CD8-positive, alpha-beta memory T cell (primary cell): ENCODE results near the gene SERPINA9. TPM values are rescaled to one million over a fixed set of nuclear protein-coding genes. Genes with fewer than 3 reads are reported as not detected.

Experiments used
- CTCF ChIA-PET: fragments of 350-600 bp; sonication (Branson Sonifier 250); formaldehyde crosslinking; loops from one replicate; lab custom pipeline; 2021; ENCODE audit warnings: antibody characterized with exemption; lab: Charles Lee
- POLR2A ChIA-PET: fragments of 350-600 bp; sonication (Branson Sonifier 250); formaldehyde crosslinking; loops from one replicate; lab custom pipeline; 2021; ENCODE audit warnings: antibody characterized with exemption; lab: Charles Lee
- DNase-seq, 5 donors: peaks; one replicate each; pipeline versions ENCODE4 v3.0.0 to v3.0.0-alpha.2; 2020 to 2022; ENCODE audit warnings: mixed read lengths in 1 of 5
- H3K27ac ChIP-seq: one replicate; pipeline ENCODE4 v1.7.0; 2013; ENCODE audit warnings: low read depth, mild to moderate bottlenecking, low read length, moderate library complexity
- H3K27me3 ChIP-seq: 2 replicates; pipeline ENCODE4 v1.7.0; 2013; ENCODE audit warnings: low read length, mild to moderate bottlenecking; ENCODE audit not compliant: insufficient read depth, poor library complexity, severe bottlenecking
- H3K36me3 ChIP-seq: 2 replicates; pipeline ENCODE4 v1.7.0; 2013; ENCODE audit warnings: mild to moderate bottlenecking, low read length, moderate library complexity; ENCODE audit not compliant: insufficient read depth
- H3K4me1 ChIP-seq: 2 replicates; pipeline ENCODE4 v1.7.0; 2013; ENCODE audit warnings: mild to moderate bottlenecking, low read length, moderate library complexity; ENCODE audit not compliant: insufficient read depth
- H3K4me3 ChIP-seq: 2 replicates; pipeline ENCODE4 v1.7.0; 2013; ENCODE audit warnings: mild to moderate bottlenecking, low read length
- H3K9me3 ChIP-seq: 2 replicates; pipeline ENCODE4 v1.7.0; 2013; ENCODE audit warnings: mild to moderate bottlenecking, low read length
- H3K27ac Mint-ChIP-seq, 8 donors: one replicate each; pipeline ENCODE4 v1.8.0; 2020 to 2021; ENCODE audit warnings: mixed read lengths in 8 of 8, mild to moderate bottlenecking in 6 of 8, inconsistent platforms in 3 of 8, moderate library complexity in 3 of 8
- H3K27me3 Mint-ChIP-seq, 2 donors: one replicate each; pipeline ENCODE4 v1.8.0; 2020 to 2021; ENCODE audit warnings: mixed read lengths in 2 of 2, mild to moderate bottlenecking in 1 of 2, moderate library complexity in 1 of 2
- H3K36me3 Mint-ChIP-seq, 3 donors: one replicate each; pipeline ENCODE4 v1.8.0; 2020 to 2021; ENCODE audit warnings: mixed read lengths in 3 of 3, inconsistent platforms in 1 of 3, mild to moderate bottlenecking in 1 of 3
- H3K4me1 Mint-ChIP-seq, 3 donors: one replicate each; pipeline ENCODE4 v1.8.0; 2020 to 2021; ENCODE audit warnings: mixed read lengths in 3 of 3, inconsistent platforms in 1 of 3, mild to moderate bottlenecking in 1 of 3
- H3K4me3 Mint-ChIP-seq, 7 donors: one replicate each; pipeline ENCODE4 v1.8.0; 2020 to 2021; ENCODE audit warnings: mixed read lengths in 7 of 7, mild to moderate bottlenecking in 6 of 7, moderate library complexity in 4 of 7, inconsistent platforms in 2 of 7
- H3K9me3 Mint-ChIP-seq, 5 donors: one replicate each; pipeline ENCODE4 v1.8.0; 2020 to 2022; ENCODE audit warnings: mixed read lengths in 5 of 5, mild to moderate bottlenecking in 3 of 5, moderate library complexity in 2 of 5, inconsistent platforms in 1 of 5
- polyA plus RNA-seq: library from polyadenylated mRNA; unstranded; fragments of 300-500 nt; fragmentation: Illumina TruSeq; gene quantifications from one replicate; pipeline ENCODE4 v1.2.3, GENCODE V29; 2021
- total RNA-seq, 2 experiments: library from RNA; stranded (reverse); gene quantifications; one replicate each; pipeline ENCODE4 v1.2.3, GENCODE V29; 2021

Gene SERPINA9
- total RNA-seq (not detected), polyA plus RNA-seq (not detected)

- Histone ChIP-seq H3K27ac (no peak within 1 kb of the TSS), H3K9me3 (peaks cover 4% of the 10 kb centered on the region)
- CTCF ChIA-PET = no interaction called here
These were observed at the start of gene SERPINA9 for GRCh38 chr14:94476023-94476422. Gene SERPINA9, minus strand, starts transcription at chr14:94476197. Its CDS starts 6,357 bp downstream, at chr14:94469840.

DNA sequence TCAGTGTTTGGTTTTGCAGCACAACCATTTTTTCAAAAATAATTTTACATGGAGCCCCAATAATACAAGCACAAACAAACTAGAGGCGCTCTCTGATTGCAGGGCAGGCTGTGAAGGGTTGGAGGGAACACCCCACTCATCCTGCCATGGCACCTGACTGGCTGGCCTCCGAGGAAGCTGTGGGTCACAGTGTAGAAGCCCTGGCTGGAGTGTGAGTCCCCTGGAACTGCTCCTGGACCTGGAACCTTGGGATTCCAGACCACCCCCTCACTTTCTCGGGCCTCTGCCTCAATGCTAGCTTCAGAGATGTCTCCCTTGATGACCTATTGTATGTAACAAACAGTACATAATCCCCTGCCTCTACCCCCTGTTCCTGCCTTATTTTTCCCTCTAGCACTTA lies 48.1 kb upstream of the SERPINA9 start:
- Mint-ChIP-seq H3K27ac (no peak overlapping the region), H3K36me3 (no peaks in the 10 kb centered on the region), H3K4me1 (no peaks in the 10 kb centered on the region), H3K27me3 (peaks cover 8 to 29% of the 10 kb centered on the region in 2 donors), H3K9me3 (peaks cover 0 to 17% (median 2%) of the 10 kb centered on the region in 5 donors), H3K4me3 (no peak overlapping the region)
- Histone ChIP-seq H3K27me3 (peaks cover 3% of the 10 kb centered on the region), H3K36me3 (no peaks in the 10 kb centered on the region), H3K9me3 (no peaks in the 10 kb centered on the region), H3K4me3 (no peak overlapping the region), H3K4me1 (no peaks in the 10 kb centered on the region), H3K27ac (no peak overlapping the region)
- POLR2A ChIA-PET = no interaction called here
- CTCF ChIA-PET = no interaction called here
- no peak for DNase-seq

More at GRCh38 chr14:94476023-94476422, at the start of gene SERPINA9:
- Mint-ChIP-seq H3K36me3 (no peaks in the 10 kb centered on the region), H3K9me3 (peaks cover 13 to 25% (median 19%) of the 10 kb centered on the region in 5 donors), H3K4me1 (no peaks in the 10 kb centered on the region), H3K27ac (no peak within 1 kb of the TSS), H3K27me3 (peaks cover 5 to 16% of the 10 kb centered on the region in 2 donors), H3K4me3 (no peak within 1 kb of the TSS)
- DNase-seq = no peak
- H3K27me3 ChIP-seq = no peaks in the 10 kb centered on the region
- no peaks in the 10 kb centered on the region for H3K36me3 ChIP-seq
- H3K4me3 ChIP-seq = no peak within 1 kb of the TSS
- POLR2A ChIA-PET = no interaction called here
- H3K4me1 ChIP-seq = no peaks in the 10 kb centered on the region

DNA sequence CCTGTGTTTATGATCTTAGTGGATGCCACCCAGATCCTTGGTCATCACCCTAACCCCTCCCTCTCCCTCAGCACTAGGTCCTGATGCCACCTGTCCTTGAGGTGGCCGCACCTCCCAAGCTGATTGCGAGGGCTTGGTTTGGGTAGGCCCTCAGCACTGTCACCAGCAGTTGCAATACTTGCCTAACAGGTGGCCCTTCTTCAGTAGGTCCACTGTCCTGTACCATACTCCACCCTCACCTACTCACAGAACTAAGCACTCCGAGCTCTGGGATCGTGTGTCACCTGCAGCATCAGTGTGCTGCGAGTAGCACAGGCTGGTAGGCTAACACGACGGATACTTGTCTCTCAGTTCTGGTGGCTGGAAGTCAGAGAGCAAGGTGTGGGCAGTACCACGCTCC lies 47.3 kb upstream of the SERPINA9 start:
- Mint-ChIP-seq H3K4me3 (no peak overlapping the region), H3K27ac (no peak overlapping the region), H3K9me3 (peaks cover 0 to 18% (median 2%) of the 10 kb centered on the region in 5 donors), H3K36me3 (no peaks in the 10 kb centered on the region), H3K27me3 (peaks cover 8 to 29% of the 10 kb centered on the region in 2 donors), H3K4me1 (no peaks in the 10 kb centered on the region)
- H3K36me3 ChIP-seq = no peaks in the 10 kb centered on the region
- no peak for DNase-seq
- H3K4me3 ChIP-seq = no peak overlapping the region
- CTCF ChIA-PET = no interaction called here
- H3K9me3 ChIP-seq = no peaks in the 10 kb centered on the region
- H3K27me3 ChIP-seq = peaks cover 3% of the 10 kb centered on the region
- POLR2A ChIA-PET = no interaction called here
- H3K27ac ChIP-seq = no peak overlapping the region
- no peaks in the 10 kb centered on the region for H3K4me1 ChIP-seq

- H3K36me3 ChIP-seq = no peaks in the 10 kb centered on the region
- Mint-ChIP-seq H3K4me1 (no peaks in the 10 kb centered on the region), H3K27me3 (peaks cover 8 to 29% of the 10 kb centered on the region in 2 donors), H3K36me3 (no peaks in the 10 kb centered on the region), H3K4me3 (no peak overlapping the region), H3K9me3 (peaks cover 0 to 18% (median 2%) of the 10 kb centered on the region in 5 donors), H3K27ac (no peak overlapping the region)
- no peak overlapping the region for H3K27ac ChIP-seq
- ChIA-PET POLR2A (no interaction called here), CTCF (no interaction called here)
- no peak overlapping the region for H3K4me3 ChIP-seq
- peaks cover 3% of the 10 kb centered on the region for H3K27me3 ChIP-seq
- no peaks in the 10 kb centered on the region for H3K9me3 ChIP-seq
- H3K4me1 ChIP-seq = no peaks in the 10 kb centered on the region
- no peak for DNase-seq
These were observed 46.2 kb upstream of the SERPINA9 start for GRCh38 chr14:94522115-94522724.

DNA sequence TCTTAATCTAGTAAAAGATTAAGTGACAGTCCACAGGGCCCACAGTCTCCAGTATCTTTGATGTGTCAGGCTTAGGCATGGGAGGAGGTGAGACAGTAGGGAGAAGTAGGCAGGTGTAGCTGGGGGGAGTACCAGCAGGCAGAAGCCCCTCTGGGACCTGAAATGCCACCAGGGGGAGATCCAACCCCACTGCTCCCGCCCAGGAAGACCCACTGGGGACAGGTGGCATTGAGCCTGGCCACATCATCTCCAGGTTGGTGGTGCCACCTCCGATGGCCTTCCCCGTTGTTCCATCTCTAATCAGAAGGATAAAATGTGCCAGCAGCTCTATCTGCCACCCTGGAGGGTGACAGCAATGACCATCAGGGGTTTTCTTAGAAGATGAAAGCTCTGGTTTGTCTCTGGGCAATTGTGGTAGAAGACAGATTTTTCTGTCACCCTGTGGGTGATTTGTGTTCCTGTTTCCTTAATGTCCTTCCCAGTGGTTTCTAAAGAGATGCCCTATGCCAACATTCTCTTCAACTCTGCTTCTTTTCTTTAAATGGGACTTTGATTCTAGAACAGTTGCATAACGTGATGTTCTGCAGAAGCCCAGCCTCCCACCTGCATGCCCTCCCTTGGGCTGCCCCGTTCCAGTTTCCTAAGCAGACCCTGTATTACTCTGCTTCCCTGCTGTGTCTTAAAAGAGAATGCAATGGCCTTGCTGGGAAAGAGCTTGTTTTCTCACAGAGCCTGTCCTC lies 45.5 kb upstream of the SERPINA9 start:
- peaks cover 8 to 27% of the 10 kb centered on the region in 2 donors for H3K27me3 Mint-ChIP-seq
- peaks cover 0 to 18% (median 2%) of the 10 kb centered on the region in 5 donors for H3K9me3 Mint-ChIP-seq
- ChIA-PET POLR2A (no interaction called here), CTCF (no interaction called here)
- DNase-seq = no peak
- H3K27ac Mint-ChIP-seq = no peak overlapping the region
- no peaks in the 10 kb centered on the region for H3K4me1 Mint-ChIP-seq
- H3K36me3 ChIP-seq = no peaks in the 10 kb centered on the region
- no peaks in the 10 kb centered on the region for H3K4me1 ChIP-seq
- H3K36me3 Mint-ChIP-seq = no peaks in the 10 kb centered on the region
- H3K27me3 ChIP-seq = peaks cover 3% of the 10 kb centered on the region
- no peak overlapping the region for H3K4me3 ChIP-seq
- no peaks in the 10 kb centered on the region for H3K9me3 ChIP-seq
- no peak overlapping the region for H3K4me3 Mint-ChIP-seq
- H3K27ac ChIP-seq = no peak overlapping the region

DNA sequence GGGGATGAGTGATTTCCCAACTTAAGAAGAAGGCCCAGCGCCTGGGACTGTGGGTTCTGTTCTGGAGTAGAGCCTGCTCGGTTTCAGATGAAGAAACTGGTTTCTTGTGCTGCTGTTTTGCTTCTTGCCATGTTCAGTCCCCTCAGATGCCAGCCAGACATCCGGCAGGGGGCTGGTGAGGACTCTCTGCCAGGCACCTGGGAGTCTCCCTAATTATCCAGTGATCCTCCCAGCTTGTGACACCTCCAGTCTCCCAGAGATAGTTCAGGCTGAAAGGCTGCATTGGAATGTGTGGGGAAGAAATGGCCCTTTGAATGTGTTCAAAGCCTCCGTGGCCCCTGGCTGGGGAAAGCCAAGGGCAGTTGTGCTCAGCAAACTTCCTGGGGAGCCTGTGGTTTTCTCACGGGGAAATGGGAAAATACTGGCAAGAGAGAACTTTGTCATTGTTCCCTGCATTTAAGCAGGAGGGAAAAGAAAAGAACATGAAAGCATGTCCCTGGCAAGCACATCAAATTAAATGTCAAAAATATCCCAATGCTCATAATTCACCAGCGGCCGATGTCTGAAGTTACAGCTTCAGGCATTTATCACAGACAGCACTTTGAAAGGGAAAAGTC lies 41.8 kb upstream of the SERPINA9 start:
- ChIA-PET POLR2A (no interaction called here), CTCF (no interaction called here)
- Histone ChIP-seq H3K27ac (no peak overlapping the region), H3K4me1 (no peaks in the 10 kb centered on the region), H3K4me3 (no peak overlapping the region), H3K27me3 (no peaks in the 10 kb centered on the region), H3K9me3 (no peaks in the 10 kb centered on the region), H3K36me3 (no peaks in the 10 kb centered on the region)
- no peak overlapping the region for H3K27ac Mint-ChIP-seq
- H3K27me3 Mint-ChIP-seq = peaks cover 7 to 14% of the 10 kb centered on the region in 2 donors
- no peaks in the 10 kb centered on the region for H3K4me1 Mint-ChIP-seq
- no peaks in the 10 kb centered on the region for H3K36me3 Mint-ChIP-seq
- H3K9me3 Mint-ChIP-seq = peaks cover 0 to 11% (median 0%) of the 10 kb centered on the region in 5 donors
- DNase-seq = no peak
- no peak overlapping the region for H3K4me3 Mint-ChIP-seq

DNA sequence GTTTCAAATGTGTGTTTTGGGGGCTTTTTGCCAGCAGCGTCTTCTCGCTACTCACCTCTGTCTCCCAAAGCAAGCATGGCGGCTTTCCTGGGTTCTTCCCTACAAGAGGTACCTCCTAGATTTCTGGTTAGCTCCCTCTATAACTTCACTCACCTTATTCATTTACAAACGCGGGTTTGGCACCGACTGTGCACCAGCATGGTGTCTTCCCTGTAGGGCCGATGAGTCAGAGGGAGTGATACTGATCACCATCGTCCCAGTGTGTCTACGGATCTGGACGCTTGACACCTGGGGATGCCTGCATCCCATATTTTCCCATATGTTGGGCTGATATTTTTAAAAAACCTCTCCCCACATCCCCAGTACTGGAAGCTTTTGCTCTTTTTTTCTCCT lies 41.2 kb upstream of the SERPINA9 start:
- no peak overlapping the region for H3K4me3 Mint-ChIP-seq
- H3K9me3 ChIP-seq = no peaks in the 10 kb centered on the region
- H3K27me3 ChIP-seq = no peaks in the 10 kb centered on the region
- H3K27ac Mint-ChIP-seq = no peak overlapping the region
- no peak overlapping the region for H3K4me3 ChIP-seq
- H3K4me1 Mint-ChIP-seq = no peaks in the 10 kb centered on the region
- no peaks in the 10 kb centered on the region for H3K4me1 ChIP-seq
- H3K36me3 Mint-ChIP-seq = no peaks in the 10 kb centered on the region
- peaks cover 7 to 14% of the 10 kb centered on the region in 2 donors for H3K27me3 Mint-ChIP-seq
- no peak for DNase-seq
- H3K9me3 Mint-ChIP-seq = peaks cover 0 to 11% (median 0%) of the 10 kb centered on the region in 5 donors
- H3K36me3 ChIP-seq = no peaks in the 10 kb centered on the region
- ChIA-PET CTCF (no interaction called here), POLR2A (no interaction called here)
- no peak overlapping the region for H3K27ac ChIP-seq

- no peaks in the 10 kb centered on the region for H3K4me1 Mint-ChIP-seq
- CTCF ChIA-PET = no interaction called here
- H3K4me3 Mint-ChIP-seq = no peak overlapping the region
These were observed 39.9 kb upstream of the SERPINA9 start for GRCh38 chr14:94515856-94516255.

More at GRCh38 chr14:94515856-94516255, 39.9 kb upstream of the SERPINA9 start:
- H3K4me3 ChIP-seq = no peak overlapping the region
- H3K27ac Mint-ChIP-seq = no peak overlapping the region
- peaks cover 7 to 15% of the 10 kb centered on the region in 2 donors for H3K27me3 Mint-ChIP-seq
- no peaks in the 10 kb centered on the region for H3K36me3 ChIP-seq
- POLR2A ChIA-PET = no interaction called here
- H3K27ac ChIP-seq = no peak overlapping the region
- H3K27me3 ChIP-seq = no peaks in the 10 kb centered on the region
- no peaks in the 10 kb centered on the region for H3K4me1 ChIP-seq
- H3K9me3 ChIP-seq = no peaks in the 10 kb centered on the region
- H3K9me3 Mint-ChIP-seq = peaks cover 0 to 8% (median 0%) of the 10 kb centered on the region in 5 donors
- DNase-seq = no peak
- no peaks in the 10 kb centered on the region for H3K36me3 Mint-ChIP-seq
